ENCODE data around the gene DMRTB1. TPM values are rescaled to one million over a fixed set of nuclear protein-coding genes. Genes with fewer than 3 reads are reported as not detected.

DMRTB1 gene
- polyA plus RNA-seq, 3 donors, result not detected

DNA sequence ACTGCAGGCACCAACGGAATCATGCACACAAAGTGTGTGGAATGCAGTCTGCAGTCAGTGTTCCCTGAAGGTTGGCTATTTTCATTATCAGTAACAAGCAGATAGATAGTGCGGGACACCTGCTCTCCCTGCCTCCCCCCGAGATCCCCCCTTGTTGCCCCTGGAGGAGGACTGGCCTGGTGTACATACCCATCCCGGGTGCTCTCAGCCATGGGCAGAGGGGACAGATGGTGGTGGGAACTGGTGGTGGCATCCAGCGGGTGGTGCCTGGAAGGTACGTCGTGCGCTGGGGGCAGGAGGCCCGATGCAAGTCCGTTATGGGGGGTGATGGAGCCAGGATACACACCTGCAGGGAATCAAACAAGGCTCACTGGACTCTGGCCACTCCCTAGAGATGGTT lies 55.2 kb downstream of the DMRTB1 start:
- H3K27ac ChIP-seq (ENCODE audit: low read depth, low read length), result no peak overlapping the region
- 82 to 90% (median 86%) methylated on average over 10 of the region's 10 CpGs for WGBS, 3 donors

DNA sequence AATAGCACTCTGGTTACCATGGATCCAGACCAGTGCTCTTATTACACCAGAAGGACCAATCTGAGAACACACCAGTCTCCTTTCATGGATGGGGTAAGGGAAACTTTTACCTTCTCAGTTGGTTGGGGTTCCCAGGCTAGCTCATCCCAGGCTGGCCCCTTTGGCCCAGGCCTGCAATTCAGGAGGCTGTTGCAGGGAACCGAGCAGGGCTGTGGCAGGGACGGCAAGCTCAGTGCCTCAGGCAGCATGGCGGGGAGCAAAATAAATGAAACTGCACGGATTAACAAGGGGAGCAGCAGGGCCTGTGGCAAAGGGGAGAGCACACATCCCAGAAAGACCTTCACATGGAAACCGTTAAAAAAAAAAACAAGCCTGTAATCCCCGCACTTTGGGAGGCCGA lies 57.0 kb downstream of the DMRTB1 start:
- no peak overlapping the region for H3K27ac ChIP-seq (ENCODE audit: low read depth, low read length)
- WGBS, 3 donors, result 96 to 97% (median 96%) methylated on average over 7 of the region's 7 CpGs

Other genes starting within 250 kb of the DMRTB1 start
- gene CZIB, start 238.8 kb upstream of the DMRTB1 start, polyA plus RNA-seq, result 100 to 1,000 TPM in 1 of 3 donors, 10 to 100 TPM in 2; 30.1 to 118 (median 74.5) TPM
- gene MAGOH, start 220.9 kb upstream of the DMRTB1 start, polyA plus RNA-seq, result 10 to 100 TPM; 27.9 to 72.1 (median 59.8) TPM
- 1 to 10 TPM in 1 of 3 donors, under 1 TPM in 2; 0.67 to 3.1 (median 0.75) TPM for gene LRP8, start 131.3 kb upstream of the DMRTB1 start, polyA plus RNA-seq